Central memory CD4-positive, alpha-beta T cell (primary cell): ENCODE measurements around the gene CA11.
"Not testable (repeated sequence)": the region's sequence is repeated elsewhere in the genome, so short reads cannot be mapped to it uniquely, and the experiment has no call there.

Source experiments
- DNase-seq: peaks from one replicate; pipeline ENCODE4 v3.0.0; 2022

The CA11 gene

GRCh38 chr19:48668761-48669160 lies 22.8 kb upstream of the CA11 start:
- DNase-seq, result no peak

GRCh38 chr19:48668332-48668731 lies 22.3 kb upstream of the CA11 start:
- no peak for DNase-seq

- no peak for DNase-seq
Observed at GRCh38 chr19:48665786-48666185, 19.8 kb upstream of the CA11 start.

- DNase-seq, result no peak
Observed at GRCh38 chr19:48664476-48664875, 18.5 kb upstream of the CA11 start.

GRCh38 chr19:48663667-48664066 lies 17.7 kb upstream of the CA11 start:
- DNase-seq, result no peak

GRCh38 chr19:48661711-48662090 lies 15.7 kb upstream of the CA11 start:
- DNase-seq, result no peak

GRCh38 chr19:48660852-48661710 lies 15.1 kb upstream of the CA11 start:
- peak; percentile 81 for DNase-seq

GRCh38 chr19:48659768-48660167 lies 13.8 kb upstream of the CA11 start:
- DNase-seq, result no peak

GRCh38 chr19:48658483-48658882 lies 12.5 kb upstream of the CA11 start:
- DNase-seq, result no peak

GRCh38 chr19:48657828-48658227 lies 11.8 kb upstream of the CA11 start:
- DNase-seq, result not testable (repeated sequence)

- no peak for DNase-seq
Observed at GRCh38 chr19:48656840-48657474, 11.0 kb upstream of the CA11 start.

GRCh38 chr19:48654299-48655059 lies 8.5 kb upstream of the CA11 start:
- DNase-seq, result no peak

GRCh38 chr19:48651683-48652048 lies 5.7 kb upstream of the CA11 start:
- DNase-seq, result no peak

- DNase-seq, result no peak
Observed at GRCh38 chr19:48650974-48651682, 5.1 kb upstream of the CA11 start.

- DNase-seq, result no peak
Observed at GRCh38 chr19:48648134-48648533, 2.1 kb upstream of the CA11 start.

GRCh38 chr19:48646722-48647216 lies 782 bp upstream of the CA11 start:
- DNase-seq, result no peak

GRCh38 chr19:48645620-48646000 lies 377 bp downstream of the CA11 start:
- DNase-seq, result no peak

GRCh38 chr19:48644839-48645619 lies 958 bp downstream of the CA11 start:
- peak; percentile 73 for DNase-seq

- DNase-seq, result no peak
Observed at GRCh38 chr19:48644355-48644754, 1.6 kb downstream of the CA11 start.

GRCh38 chr19:48642862-48643261 lies 3.1 kb downstream of the CA11 start:
- DNase-seq, result no peak

- DNase-seq, result no peak
Observed at GRCh38 chr19:48641850-48642249, 4.1 kb downstream of the CA11 start.
